Measurements from ENCODE around the gene PPP1R2C.

PPP1R2C gene

GRCh38 chrX:42809569-42809968 is 31.6 kb upstream of the PPP1R2C start:
- no peak overlapping the region for H3K4me3 ChIP-seq (ENCODE audit: control insufficient read depth, low read depth, low read length)
- DNase-seq (ENCODE audit: low read depth), result no peak
- TF ChIP-seq, protein P1, sequence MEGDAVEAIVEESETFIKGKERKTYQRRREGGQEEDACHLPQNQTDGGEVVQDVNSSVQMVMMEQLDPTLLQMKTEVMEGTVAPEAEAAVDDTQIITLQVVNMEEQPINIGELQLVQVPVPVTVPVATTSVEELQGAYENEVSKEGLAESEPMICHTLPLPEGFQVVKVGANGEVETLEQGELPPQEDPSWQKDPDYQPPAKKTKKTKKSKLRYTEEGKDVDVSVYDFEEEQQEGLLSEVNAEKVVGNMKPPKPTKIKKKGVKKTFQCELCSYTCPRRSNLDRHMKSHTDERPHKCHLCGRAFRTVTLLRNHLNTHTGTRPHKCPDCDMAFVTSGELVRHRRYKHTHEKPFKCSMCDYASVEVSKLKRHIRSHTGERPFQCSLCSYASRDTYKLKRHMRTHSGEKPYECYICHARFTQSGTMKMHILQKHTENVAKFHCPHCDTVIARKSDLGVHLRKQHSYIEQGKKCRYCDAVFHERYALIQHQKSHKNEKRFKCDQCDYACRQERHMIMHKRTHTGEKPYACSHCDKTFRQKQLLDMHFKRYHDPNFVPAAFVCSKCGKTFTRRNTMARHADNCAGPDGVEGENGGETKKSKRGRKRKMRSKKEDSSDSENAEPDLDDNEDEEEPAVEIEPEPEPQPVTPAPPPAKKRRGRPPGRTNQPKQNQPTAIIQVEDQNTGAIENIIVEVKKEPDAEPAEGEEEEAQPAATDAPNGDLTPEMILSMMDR (conservative IDR thresholded peaks at IDR 0.05; ENCODE audit: control insufficient read depth, insufficient read depth, low read depth, low read length), result no peak

DNA sequence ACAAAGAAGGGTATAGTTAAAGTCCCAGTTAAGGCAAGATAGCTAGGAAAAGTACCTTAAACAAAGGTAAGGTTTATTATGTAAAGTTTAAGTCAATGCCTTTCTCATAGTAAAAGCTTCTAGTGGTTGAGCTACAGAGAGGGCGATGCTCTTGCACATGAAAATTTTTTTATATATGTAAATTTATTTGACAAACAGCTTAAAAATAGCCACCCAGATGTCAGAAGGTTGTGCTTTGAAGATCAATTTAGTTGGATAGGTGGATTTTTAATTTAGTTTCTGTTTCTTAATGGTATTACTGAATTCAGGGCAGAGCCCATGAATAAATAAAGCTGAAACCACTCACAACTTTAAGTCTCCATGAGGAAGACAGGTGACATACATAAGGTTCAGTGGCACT is 29.4 kb upstream of the PPP1R2C start:
- DNase-seq (ENCODE audit: low read depth), result no peak
- no peak overlapping the region for H3K4me3 ChIP-seq (ENCODE audit: control insufficient read depth, low read depth, low read length)
- TF ChIP-seq, protein P1 (conservative IDR thresholded peaks at IDR 0.05; ENCODE audit: control insufficient read depth, insufficient read depth, low read depth, low read length), result no peak

GRCh38 chrX:42804524-42804923 is 26.6 kb upstream of the PPP1R2C start:
- H3K4me3 ChIP-seq (ENCODE audit: control insufficient read depth, low read depth, low read length), result no peak overlapping the region
- no peak for DNase-seq (ENCODE audit: low read depth)
- TF ChIP-seq, protein P1 (conservative IDR thresholded peaks at IDR 0.05; ENCODE audit: control insufficient read depth, insufficient read depth, low read depth, low read length), result no peak

GRCh38 chrX:42803320-42803719 is 25.4 kb upstream of the PPP1R2C start:
- TF ChIP-seq, protein P1 (conservative IDR thresholded peaks at IDR 0.05; ENCODE audit: control insufficient read depth, insufficient read depth, low read depth, low read length), result no peak
- H3K4me3 ChIP-seq (ENCODE audit: control insufficient read depth, low read depth, low read length), result no peak overlapping the region
- peak; percentile 47 for DNase-seq (ENCODE audit: low read depth)

DNA sequence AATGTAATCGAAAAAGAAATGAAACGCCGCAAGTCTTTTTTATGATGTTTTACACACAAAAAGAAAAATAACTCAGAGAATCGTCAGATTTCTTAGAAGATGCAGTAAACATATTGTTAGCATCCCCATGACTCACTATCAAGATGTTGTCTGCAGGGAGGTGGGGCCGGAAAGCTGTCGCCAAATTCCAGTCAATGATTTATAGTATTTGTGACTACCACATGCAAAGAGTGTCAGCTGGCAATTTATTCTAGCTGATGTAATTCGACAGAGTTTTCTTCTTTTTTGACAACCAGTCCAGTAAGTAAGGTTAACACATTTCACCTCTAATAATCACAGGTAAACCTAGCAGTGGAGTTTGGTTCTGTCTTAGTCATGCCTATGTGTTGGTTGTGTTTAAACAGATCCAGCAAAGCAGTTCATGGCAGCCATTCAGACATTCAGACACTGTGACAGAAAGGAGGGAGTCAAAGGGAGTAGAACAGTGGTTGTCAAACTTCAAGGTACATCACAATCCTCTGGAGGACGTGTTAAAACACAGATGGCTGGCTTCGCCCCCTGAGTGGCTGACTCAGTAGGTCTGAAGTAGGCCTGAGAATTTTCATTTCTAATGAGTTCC is 19.8 kb upstream of the PPP1R2C start:
- DNase-seq (ENCODE audit: low read depth), result peak; percentile 37
- TF ChIP-seq, protein P1 (conservative IDR thresholded peaks at IDR 0.05; ENCODE audit: control insufficient read depth, insufficient read depth, low read depth, low read length), result no peak
- no peak overlapping the region for H3K4me3 ChIP-seq (ENCODE audit: control insufficient read depth, low read depth, low read length)

DNA sequence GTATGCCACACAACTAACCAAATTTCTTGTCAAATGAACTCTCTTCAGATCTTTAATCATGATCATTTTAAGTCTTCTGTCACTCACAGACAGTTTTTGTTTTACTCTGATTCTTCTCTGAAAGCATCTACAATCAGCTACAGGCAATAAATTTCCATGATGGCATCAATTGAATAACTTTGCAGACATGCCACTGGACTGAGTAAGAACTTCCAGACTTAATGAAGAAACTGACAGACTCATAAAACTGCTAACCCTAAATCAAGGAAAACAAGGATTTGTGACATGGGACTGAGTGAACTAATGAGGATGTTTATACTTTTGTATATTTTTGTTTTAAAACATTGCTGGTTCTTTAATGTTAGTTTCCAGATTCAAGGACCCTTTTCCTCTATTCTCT is 5.5 kb upstream of the PPP1R2C start:
- no peak for DNase-seq (ENCODE audit: low read depth)
- TF ChIP-seq, protein P1 (conservative IDR thresholded peaks at IDR 0.05; ENCODE audit: control insufficient read depth, insufficient read depth, low read depth, low read length), result no peak
- H3K4me3 ChIP-seq (ENCODE audit: control insufficient read depth, low read depth, low read length), result no peak overlapping the region

- DNase-seq (ENCODE audit: low read depth), result peak; percentile 17
These were observed 1.8 kb downstream of the PPP1R2C start for GRCh38 chrX:42776195-42776594.

More at GRCh38 chrX:42776195-42776594, 1.8 kb downstream of the PPP1R2C start:
- H3K4me3 ChIP-seq (ENCODE audit: control insufficient read depth, low read depth, low read length), result no peak overlapping the region
- TF ChIP-seq, protein P1 (conservative IDR thresholded peaks at IDR 0.05; ENCODE audit: control insufficient read depth, insufficient read depth, low read depth, low read length), result no peak

Measured in fibroblast of mammary gland (primary cell).